ENCODE results near the gene SLC26A9. TPM values are rescaled to one million over a fixed set of nuclear protein-coding genes. Genes with fewer than 3 reads are reported as not detected.

Gene SLC26A9
- total and polyA plus RNA-seq, 2 donors (not counting 3 experiments of a cell fraction or from before 2014, with no cell fraction given): 0.10 to 0.20 TPM

GRCh38 chr1:205961405-205961804 is 18.1 kb upstream of the SLC26A9 start:
- peak; percentile 42 for DNase-seq (ENCODE audit: low read depth, low spot score)
- H3K27ac ChIP-seq (ENCODE audit: insufficient read depth, low read depth, low read length): no peak overlapping the region

More at GRCh38 chr1:205961405-205961804, 18.1 kb upstream of the SLC26A9 start:
- peaks cover 19% of the 10 kb centered on the region for H3K4me1 ChIP-seq (ENCODE audit: control insufficient read depth, extremely low read depth, insufficient read depth, low read length)
- no peaks in the 10 kb centered on the region for H3K9me3 ChIP-seq (replicated peaks; ENCODE audit: control insufficient read depth, insufficient read depth, low read length)
- no peak overlapping the region for H3K4me2 ChIP-seq (ENCODE audit: insufficient read depth, low read length)
- no peak overlapping the region for H3K9ac ChIP-seq (replicated peaks; ENCODE audit: extremely low read depth, insufficient read depth, low read length)
- ChIA-PET POLR2A (no interaction called here), CTCF (interaction anchor here (1.2 to 15.6 kb wide), 5 partner anchors 10 to 53 kb away, joined by 3 to 154 read pairs (median 11); no protein-coding TSS in a partner anchor)
- H2AFZ ChIP-seq (ENCODE audit: low read depth, low read length): peak overlapping the region; percentile 13
- H3K27me3 ChIP-seq (ENCODE audit: control insufficient read depth in 2 of 2, insufficient read depth in 2 of 2, low read length in 2 of 2): peaks cover 6 to 14% of the 10 kb centered on the region in 2 experiments
- no peak overlapping the region for H3K4me3 ChIP-seq (replicated peaks in 1 of 3; ENCODE audit: insufficient read depth in 1 of 3, low read depth in 1 of 3, low read length in 3 of 3)
- no peaks in the 10 kb centered on the region for H3K9me1 ChIP-seq (replicated peaks; ENCODE audit: control insufficient read depth, extremely low read depth, insufficient read depth, low read length)
- no peaks in the 10 kb centered on the region for H3K79me2 ChIP-seq (ENCODE audit: control insufficient read depth, insufficient read depth, low read length)
- intact Hi-C loops (cut with micrococcal nuclease): no loop called here
- no peaks in the 10 kb centered on the region for H4K20me1 ChIP-seq (replicated peaks; ENCODE audit: control insufficient read depth, extremely low read depth, insufficient read depth, low read length)
- H3K36me3 ChIP-seq (ENCODE audit: control insufficient read depth in 2 of 2, extremely low read depth in 1 of 2, insufficient read depth in 2 of 2, low read length in 2 of 2): no peaks in the 10 kb centered on the region
- dilution Hi-C loops (cut with MboI; ENCODE audit: extremely low pct_ligation_motif_present, low sequenced_read_pairs): no loop called here
- BruUV-seq (replicated peaks): no TSS peak
- no peak for TF ChIP-seq GATA2 (IDR thresholded peaks at IDR 0.05; ENCODE audit: insufficient read depth, insufficient read length, low read depth, low read length)
- no peak for TF ChIP-seq EZH2 (IDR thresholded peaks at IDR 0.05; ENCODE audit: borderline replicate concordance, low read depth, low read length, severe bottlenecking)
- no peak for TF ChIP-seq FOS (IDR thresholded peaks at IDR 0.05; ENCODE audit: borderline replicate concordance, insufficient read depth, low read length)
- TF ChIP-seq POLR2A (IDR thresholded peaks at IDR 0.05; ENCODE audit: low read depth, low read length): no peak
- TF ChIP-seq POLR2AphosphoS5 (IDR thresholded peaks at IDR 0.05; ENCODE audit: insufficient read depth, low read depth, low read length): no peak
- no peak for TF ChIP-seq CTCF (IDR thresholded peaks at IDR 0.05; ENCODE audit: extremely low read depth in 1 of 2, insufficient read depth in 1 of 2, low read depth in 1 of 2, low read length in 2 of 2)
- no peak for TF ChIP-seq JUN (IDR thresholded peaks at IDR 0.05; ENCODE audit: borderline replicate concordance, insufficient read depth, insufficient read length, low read depth)
- TF ChIP-seq MYC (IDR thresholded peaks at IDR 0.05; ENCODE audit: low read depth, low read length): no peak
- TF ChIP-seq, protein P1, sequence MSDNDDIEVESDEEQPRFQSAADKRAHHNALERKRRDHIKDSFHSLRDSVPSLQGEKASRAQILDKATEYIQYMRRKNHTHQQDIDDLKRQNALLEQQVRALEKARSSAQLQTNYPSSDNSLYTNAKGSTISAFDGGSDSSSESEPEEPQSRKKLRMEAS (IDR thresholded peaks at IDR 0.05; ENCODE audit: insufficient read depth, insufficient read length): no peak
- FAIRE-seq: no peak
